Mesenchymal stem cell (in vitro differentiated cells and primary cell): ENCODE measurements around the gene SH3BGRL2.
A peak's percentile ranks its signal among the peaks of the same experiment; 100 is the strongest.

Source experiments
- DNase-seq: peaks from one replicate; pipeline ENCODE4 v3.0.0-alpha.2; 2013
- H2AFZ ChIP-seq: one replicate; pipeline ENCODE4 v1.6.1; 2013; ENCODE audit warnings: low read depth, mild to moderate bottlenecking, control low read depth, inconsistent platforms, low read length, moderate library complexity
- H2AK5ac ChIP-seq: 2 replicates; pipeline ENCODE4 v1.6.1; 2013; ENCODE audit warnings: low read length, moderate library complexity, mild to moderate bottlenecking, inconsistent platforms; ENCODE audit not compliant: severe bottlenecking
- H2BK120ac ChIP-seq: one replicate; pipeline ENCODE4 v1.6.1; 2013; ENCODE audit warnings: low read depth, mild to moderate bottlenecking, inconsistent platforms, low read length, moderate library complexity
- H2BK12ac ChIP-seq, 2 experiments: one replicate each; pipeline ENCODE4 v1.6.1; 2013; ENCODE audit warnings: inconsistent platforms in 2 of 2, low read length in 2 of 2, mild to moderate bottlenecking in 2 of 2, moderate library complexity in 2 of 2, control low read depth in 1 of 2
- H2BK15ac ChIP-seq: one replicate; pipeline ENCODE4 v1.6.1; 2013; ENCODE audit warnings: mild to moderate bottlenecking, low read depth, inconsistent platforms; ENCODE audit not compliant: poor library complexity, severe bottlenecking
- H2BK5ac ChIP-seq: 2 replicates; pipeline ENCODE4 v1.6.1; 2013; ENCODE audit warnings: low read depth, mild to moderate bottlenecking, low read length, control low read depth, inconsistent platforms; ENCODE audit not compliant: poor library complexity, severe bottlenecking
- H3K14ac ChIP-seq, 2 experiments: one replicate each; pipeline ENCODE4 v1.6.1; 2013; ENCODE audit warnings: inconsistent platforms in 2 of 2, low read length in 2 of 2, control low read depth in 1 of 2, mild to moderate bottlenecking in 1 of 2, moderate library complexity in 1 of 2
- H3K18ac ChIP-seq, 2 experiments: one replicate each; pipeline ENCODE4 v1.6.1; 2013; ENCODE audit warnings: inconsistent platforms in 2 of 2, low read length in 2 of 2, control low read depth in 1 of 2, low read depth in 1 of 2, mild to moderate bottlenecking in 1 of 2
- H3K23ac ChIP-seq, 2 experiments: one replicate each; pipeline ENCODE4 v1.6.1; 2013; ENCODE audit warnings: inconsistent platforms in 2 of 2, low read length in 2 of 2, mild to moderate bottlenecking in 2 of 2, moderate library complexity in 2 of 2, control low read depth in 1 of 2
- H3K27ac ChIP-seq: 2 replicates; pipeline ENCODE4 v1.5.1; 2013; ENCODE audit warnings: mild to moderate bottlenecking, moderate library complexity, low read length, control low read depth, inconsistent platforms; ENCODE audit not compliant: poor library complexity, severe bottlenecking
- H3K27me3 ChIP-seq, 2 experiments: 2 replicates each; pipeline versions ENCODE4 v1.6.1 to v1.7.0; 2013; ENCODE audit warnings: low read length in 2 of 2, mild to moderate bottlenecking in 2 of 2, moderate library complexity in 2 of 2, control low read depth in 1 of 2, inconsistent platforms in 1 of 2; ENCODE audit not compliant: control insufficient read depth in 1 of 2, insufficient read depth in 1 of 2
- H3K36me3 ChIP-seq, 2 experiments: 2 replicates each; pipeline versions ENCODE4 v1.6.1 to v1.7.0; 2013; ENCODE audit warnings: low read length in 2 of 2, control low read depth in 1 of 2, inconsistent platforms in 1 of 2, low read depth in 1 of 2, mild to moderate bottlenecking in 1 of 2; ENCODE audit not compliant: insufficient read depth in 2 of 2, control insufficient read depth in 1 of 2
- H3K4ac ChIP-seq, 2 experiments: one replicate each; pipeline ENCODE4 v1.6.1; 2013; ENCODE audit warnings: inconsistent platforms in 2 of 2, low read length in 2 of 2, mild to moderate bottlenecking in 2 of 2, moderate library complexity in 2 of 2, control low read depth in 1 of 2, low read depth in 1 of 2
- H3K4me1 ChIP-seq: 2 replicates; pipeline ENCODE4 v1.6.1; 2013; ENCODE audit warnings: low read depth, low read length, control low read depth; ENCODE audit not compliant: control insufficient read depth, insufficient read depth
- H3K4me2 ChIP-seq: 2 replicates; pipeline ENCODE4 v1.6.1; 2013; ENCODE audit warnings: low read length, mild to moderate bottlenecking, inconsistent platforms; ENCODE audit not compliant: poor library complexity, severe bottlenecking
- H3K4me3 ChIP-seq, 2 experiments: 2 replicates each; pipeline versions ENCODE4 v1.5.1 to v1.7.0; 2013; ENCODE audit warnings: low read length in 2 of 2, mild to moderate bottlenecking in 2 of 2, control low read depth in 1 of 2, low read depth in 1 of 2; ENCODE audit not compliant: insufficient read depth in 1 of 2
- H3K79me1 ChIP-seq: replicated peaks from 2 replicates; pipeline ENCODE4 v1.6.1; 2013; ENCODE audit warnings: mild to moderate bottlenecking, control low read depth, low read length, inconsistent platforms; ENCODE audit not compliant: poor library complexity, severe bottlenecking
- H3K9ac ChIP-seq: 2 replicates; pipeline ENCODE4 v1.7.0; 2013; ENCODE audit warnings: mild to moderate bottlenecking, low read length, moderate library complexity
- H3K9me3 ChIP-seq: 2 replicates; pipeline ENCODE4 v1.7.0; 2013; ENCODE audit warnings: mild to moderate bottlenecking, low read length; ENCODE audit not compliant: control insufficient read depth
- H4K8ac ChIP-seq: one replicate; pipeline ENCODE4 v1.6.1; 2013; ENCODE audit warnings: inconsistent platforms, mild to moderate bottlenecking, low read length, moderate library complexity
- H4K91ac ChIP-seq: one replicate; pipeline ENCODE4 v1.6.1; 2013; ENCODE audit warnings: mild to moderate bottlenecking, low read length, inconsistent platforms
- WGBS: methylation state at CpG from one replicate; pipeline ENCODE4 v1.1.7; 2013; ENCODE audit warnings: mixed read lengths; 5-methylcytosine and 5-hydroxymethylcytosine counted together

SH3BGRL2 gene

GRCh38 chr6:79719248-79719960, 88.3 kb downstream of the SH3BGRL2 start:
- Histone ChIP-seq H3K4ac (no peak overlapping the region), H3K4me2 (no peak overlapping the region), H2BK120ac (no peak overlapping the region), H3K9ac (peak overlapping the region; percentile 78), H3K36me3 (no peaks in the 10 kb centered on the region), H2AK5ac (no peak overlapping the region), H3K79me1 (no peaks in the 10 kb centered on the region), H3K9me3 (no peaks in the 10 kb centered on the region), H3K4me3 (peak overlapping the region in 1 of 2 experiments; percentile 40), H3K27ac (no peak overlapping the region), H2BK12ac (no peak overlapping the region), H3K23ac (no peak overlapping the region), H3K18ac (no peak overlapping the region), H3K27me3 (peaks cover 0 to 11% of the 10 kb centered on the region in 2 experiments), H4K8ac (no peak overlapping the region), H2AFZ (no peak overlapping the region), H4K91ac (no peak overlapping the region), H3K14ac (no peak overlapping the region), H3K4me1 (no peaks in the 10 kb centered on the region), H2BK5ac (no peak overlapping the region), H2BK15ac (no peak overlapping the region)
- 84% methylated on average over 6 of the region's 6 CpGs for WGBS
- DNase-seq: no peak

DNA sequence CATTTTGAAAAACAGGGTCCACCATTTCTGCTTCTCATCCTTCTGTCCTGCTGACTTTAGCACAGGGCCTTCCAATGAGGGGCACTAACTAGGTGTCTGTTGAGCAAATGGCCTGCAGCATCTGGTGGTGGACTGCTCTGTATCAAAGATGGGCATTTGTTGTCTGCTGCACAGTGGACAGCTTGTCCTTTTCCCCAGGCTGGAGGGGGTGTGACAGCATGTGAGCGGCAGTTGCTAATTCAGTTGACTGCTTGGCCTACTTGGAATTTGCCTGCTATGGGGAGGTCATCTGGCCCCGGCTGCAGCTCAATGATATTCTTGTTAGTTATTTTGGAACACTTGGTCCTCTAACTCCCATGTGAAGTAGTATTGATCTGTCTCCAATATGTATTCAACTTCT, 93.7 kb downstream of the SH3BGRL2 start:
- Histone ChIP-seq H2AK5ac (no peak overlapping the region), H3K18ac (no peak overlapping the region), H3K23ac (no peak overlapping the region), H3K36me3 (no peaks in the 10 kb centered on the region), H2AFZ (no peak overlapping the region), H2BK120ac (no peak overlapping the region), H2BK5ac (no peak overlapping the region), H3K4me3 (no peak overlapping the region), H3K9me3 (no peaks in the 10 kb centered on the region), H3K4ac (no peak overlapping the region), H2BK15ac (no peak overlapping the region), H3K27ac (no peak overlapping the region), H3K4me2 (no peak overlapping the region), H3K79me1 (no peaks in the 10 kb centered on the region), H4K8ac (no peak overlapping the region), H3K27me3 (peaks cover 0 to 4% of the 10 kb centered on the region in 2 experiments), H3K14ac (no peak overlapping the region), H2BK12ac (no peak overlapping the region), H3K9ac (no peak overlapping the region), H4K91ac (no peak overlapping the region), H3K4me1 (no peaks in the 10 kb centered on the region)
- 86% methylated on average over 1 of the region's 2 CpGs for WGBS
- no peak for DNase-seq

- Histone ChIP-seq H2BK15ac (no peak overlapping the region), H2BK12ac (no peak overlapping the region), H4K8ac (no peak overlapping the region), H3K9ac (no peak overlapping the region), H3K4me3 (no peak overlapping the region), H3K18ac (no peak overlapping the region), H3K27me3 (no peaks in the 10 kb centered on the region), H3K36me3 (no peaks in the 10 kb centered on the region), H2BK120ac (no peak overlapping the region), H3K23ac (no peak overlapping the region), H3K27ac (no peak overlapping the region), H3K4ac (no peak overlapping the region), H3K9me3 (no peaks in the 10 kb centered on the region), H2BK5ac (no peak overlapping the region), H3K79me1 (no peaks in the 10 kb centered on the region), H2AK5ac (no peak overlapping the region), H3K4me1 (no peaks in the 10 kb centered on the region), H2AFZ (no peak overlapping the region), H3K14ac (no peak overlapping the region), H4K91ac (no peak overlapping the region), H3K4me2 (no peak overlapping the region)
- DNase-seq: no peak
- 83% methylated on average over 4 of the region's 4 CpGs for WGBS
Observed at GRCh38 chr6:79731471-79731870, 100.3 kb downstream of the SH3BGRL2 start.

DNA sequence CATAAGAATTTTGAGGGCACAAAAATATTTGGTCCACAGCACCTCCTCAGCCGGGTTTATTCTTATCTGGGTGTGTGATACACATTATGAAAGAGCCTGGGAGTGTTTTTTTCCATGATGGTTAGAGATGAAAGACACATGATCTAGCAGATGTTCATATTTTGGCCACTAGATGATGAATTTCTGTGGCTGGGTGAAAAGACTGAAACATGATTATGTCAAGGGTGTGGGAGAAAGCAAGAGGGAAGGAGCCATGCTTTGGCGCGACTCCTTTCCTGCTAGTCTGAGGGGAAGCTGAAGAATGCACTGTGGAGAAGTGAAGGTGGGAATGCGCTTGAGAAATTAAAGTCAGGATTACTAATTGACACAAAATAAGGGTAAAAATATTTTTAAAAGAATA, 102.3 kb downstream of the SH3BGRL2 start:
- Histone ChIP-seq H3K4me1 (no peaks in the 10 kb centered on the region), H3K27ac (no peak overlapping the region), H4K91ac (no peak overlapping the region), H3K36me3 (no peaks in the 10 kb centered on the region), H3K4me3 (no peak overlapping the region), H2AK5ac (no peak overlapping the region), H2BK15ac (no peak overlapping the region), H2BK5ac (no peak overlapping the region), H2BK120ac (no peak overlapping the region), H4K8ac (no peak overlapping the region), H3K79me1 (no peaks in the 10 kb centered on the region), H3K27me3 (no peaks in the 10 kb centered on the region), H2AFZ (no peak overlapping the region), H2BK12ac (no peak overlapping the region), H3K18ac (no peak overlapping the region), H3K14ac (no peak overlapping the region), H3K9me3 (no peaks in the 10 kb centered on the region), H3K4ac (no peak overlapping the region), H3K23ac (no peak overlapping the region), H3K9ac (no peak overlapping the region), H3K4me2 (no peak overlapping the region)
- no peak for DNase-seq
- WGBS: 78% methylated on average over 3 of the region's 4 CpGs
